Neural cell (in vitro differentiated cells): ENCODE measurements around the gene PELI2.

Source experiments
- EP300 ChIP-seq: fragments of 450-650 bp; conservative IDR thresholded peaks from 2 replicates; pipeline ENCODE4 v1.6.1; 2014; ENCODE audit warnings: antibody characterized with exemption, mild to moderate bottlenecking, moderate library complexity; ENCODE audit not compliant: poor library complexity, severe bottlenecking
- EZH2 ChIP-seq: fragments of 200-600, 300-800 bp; shearing (Covaris generic), sonication (generic); IDR thresholded peaks from 2 replicates; pipeline ENCODE4 v1.6.1; 2014; ENCODE audit warnings: antibody characterized with exemption, low read length, borderline replicate concordance, mild to moderate bottlenecking; ENCODE audit not compliant: insufficient read depth, poor library complexity, severe bottlenecking
- POLR2AphosphoS5 ChIP-seq: IDR thresholded peaks from 2 replicates; pipeline ENCODE4 v1.6.1; 2012
- REST ChIP-seq: IDR thresholded peaks from 2 replicates; pipeline ENCODE4 v1.6.1; 2012; ENCODE audit warnings: borderline replicate concordance
- SMC3 ChIP-seq: fragments of 450-650 bp; conservative IDR thresholded peaks from 2 replicates; pipeline ENCODE4 v1.6.1; 2014; ENCODE audit warnings: antibody characterized with exemption, mild to moderate bottlenecking, moderate library complexity; ENCODE audit not compliant: poor library complexity
- TAF1 ChIP-seq: IDR thresholded peaks from 2 replicates; pipeline ENCODE4 v1.6.1; 2012; ENCODE audit warnings: low read depth
- TF ChIP-seq, protein P1 (sequence below): fragments of 450-650 bp; IDR thresholded peaks from 2 replicates; pipeline ENCODE4 v1.5.1; 2014; ENCODE audit warnings: antibody characterized with exemption, mild to moderate bottlenecking, moderate library complexity; ENCODE audit not compliant: poor library complexity, severe bottlenecking

DNA sequence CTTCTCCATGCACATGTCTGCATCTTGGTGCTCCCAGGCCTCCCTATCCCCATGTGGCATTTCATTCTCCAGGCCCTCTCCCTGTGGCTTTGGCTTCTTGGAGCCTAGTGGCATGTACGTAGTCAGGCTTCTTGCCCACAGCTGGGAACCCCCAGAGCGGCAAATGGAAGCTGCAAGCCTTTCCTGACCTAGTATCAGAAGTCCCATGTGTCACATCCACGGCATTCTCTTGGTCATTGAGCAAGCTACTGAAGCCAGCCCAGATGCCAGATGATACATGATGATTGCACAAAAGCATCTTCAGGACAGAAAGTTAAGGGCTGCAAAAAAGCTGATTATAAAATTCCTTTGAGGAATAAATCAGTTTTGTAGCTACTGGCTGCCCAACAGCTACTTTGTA, 154.9 kb downstream of the PELI2 start:
- TF ChIP-seq, protein P1, sequence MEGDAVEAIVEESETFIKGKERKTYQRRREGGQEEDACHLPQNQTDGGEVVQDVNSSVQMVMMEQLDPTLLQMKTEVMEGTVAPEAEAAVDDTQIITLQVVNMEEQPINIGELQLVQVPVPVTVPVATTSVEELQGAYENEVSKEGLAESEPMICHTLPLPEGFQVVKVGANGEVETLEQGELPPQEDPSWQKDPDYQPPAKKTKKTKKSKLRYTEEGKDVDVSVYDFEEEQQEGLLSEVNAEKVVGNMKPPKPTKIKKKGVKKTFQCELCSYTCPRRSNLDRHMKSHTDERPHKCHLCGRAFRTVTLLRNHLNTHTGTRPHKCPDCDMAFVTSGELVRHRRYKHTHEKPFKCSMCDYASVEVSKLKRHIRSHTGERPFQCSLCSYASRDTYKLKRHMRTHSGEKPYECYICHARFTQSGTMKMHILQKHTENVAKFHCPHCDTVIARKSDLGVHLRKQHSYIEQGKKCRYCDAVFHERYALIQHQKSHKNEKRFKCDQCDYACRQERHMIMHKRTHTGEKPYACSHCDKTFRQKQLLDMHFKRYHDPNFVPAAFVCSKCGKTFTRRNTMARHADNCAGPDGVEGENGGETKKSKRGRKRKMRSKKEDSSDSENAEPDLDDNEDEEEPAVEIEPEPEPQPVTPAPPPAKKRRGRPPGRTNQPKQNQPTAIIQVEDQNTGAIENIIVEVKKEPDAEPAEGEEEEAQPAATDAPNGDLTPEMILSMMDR: no peak
- TF ChIP-seq REST (no peak), EZH2 (no peak), SMC3 (no peak), POLR2AphosphoS5 (no peak), TAF1 (no peak), EP300 (no peak)
